C4-2B (cell line): ENCODE data around the gene KLHL33.

ENCODE experiments used
- H3K27ac ChIP-seq: fragments of 450-650 bp; 2 replicates; pipeline ENCODE4 v1.5.1; 2017
- ZFX ChIP-seq: fragments of 450-650 bp; IDR thresholded peaks from 2 replicates; pipeline ENCODE4 v1.6.1; 2017
- TF ChIP-seq, protein P1 (sequence below): fragments of 450-650 bp; conservative IDR thresholded peaks from 2 replicates; pipeline ENCODE4 v1.5.1; 2017; ENCODE audit warnings: mild to moderate bottlenecking

The KLHL33 gene

GRCh38 chr14:20435582-20436362 is at the start of gene KLHL33:
Gene KLHL33, minus strand, starts transcription at chr14:20436166. Its CDS starts 355 bp downstream, at chr14:20435811.
- no peak within 1 kb of the TSS for H3K27ac ChIP-seq
- TF ChIP-seq, protein P1, sequence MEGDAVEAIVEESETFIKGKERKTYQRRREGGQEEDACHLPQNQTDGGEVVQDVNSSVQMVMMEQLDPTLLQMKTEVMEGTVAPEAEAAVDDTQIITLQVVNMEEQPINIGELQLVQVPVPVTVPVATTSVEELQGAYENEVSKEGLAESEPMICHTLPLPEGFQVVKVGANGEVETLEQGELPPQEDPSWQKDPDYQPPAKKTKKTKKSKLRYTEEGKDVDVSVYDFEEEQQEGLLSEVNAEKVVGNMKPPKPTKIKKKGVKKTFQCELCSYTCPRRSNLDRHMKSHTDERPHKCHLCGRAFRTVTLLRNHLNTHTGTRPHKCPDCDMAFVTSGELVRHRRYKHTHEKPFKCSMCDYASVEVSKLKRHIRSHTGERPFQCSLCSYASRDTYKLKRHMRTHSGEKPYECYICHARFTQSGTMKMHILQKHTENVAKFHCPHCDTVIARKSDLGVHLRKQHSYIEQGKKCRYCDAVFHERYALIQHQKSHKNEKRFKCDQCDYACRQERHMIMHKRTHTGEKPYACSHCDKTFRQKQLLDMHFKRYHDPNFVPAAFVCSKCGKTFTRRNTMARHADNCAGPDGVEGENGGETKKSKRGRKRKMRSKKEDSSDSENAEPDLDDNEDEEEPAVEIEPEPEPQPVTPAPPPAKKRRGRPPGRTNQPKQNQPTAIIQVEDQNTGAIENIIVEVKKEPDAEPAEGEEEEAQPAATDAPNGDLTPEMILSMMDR: no peak
- TF ChIP-seq ZFX: no peak

DNA sequence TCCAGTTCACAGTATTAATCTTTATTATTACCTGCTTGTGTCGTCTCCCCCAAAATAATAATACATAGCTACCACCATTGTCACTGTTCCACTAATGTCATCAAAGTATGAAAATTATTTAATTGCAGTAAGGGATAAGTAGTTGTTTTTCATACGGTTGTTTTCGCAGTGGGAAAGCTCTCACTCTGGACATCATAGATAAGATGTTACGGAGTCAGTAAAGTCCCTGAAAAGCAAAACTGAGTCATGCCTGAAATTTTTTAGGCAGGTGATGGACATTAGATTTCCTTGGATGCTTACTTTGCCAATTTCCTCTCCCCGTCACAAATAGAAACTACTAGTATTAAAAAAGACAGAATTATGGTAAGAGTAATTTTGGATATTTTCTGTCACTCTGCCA is 46.4 kb upstream of the KLHL33 start:
- no peak overlapping the region for H3K27ac ChIP-seq
- TF ChIP-seq ZFX: no peak
- TF ChIP-seq, protein P1: no peak

DNA sequence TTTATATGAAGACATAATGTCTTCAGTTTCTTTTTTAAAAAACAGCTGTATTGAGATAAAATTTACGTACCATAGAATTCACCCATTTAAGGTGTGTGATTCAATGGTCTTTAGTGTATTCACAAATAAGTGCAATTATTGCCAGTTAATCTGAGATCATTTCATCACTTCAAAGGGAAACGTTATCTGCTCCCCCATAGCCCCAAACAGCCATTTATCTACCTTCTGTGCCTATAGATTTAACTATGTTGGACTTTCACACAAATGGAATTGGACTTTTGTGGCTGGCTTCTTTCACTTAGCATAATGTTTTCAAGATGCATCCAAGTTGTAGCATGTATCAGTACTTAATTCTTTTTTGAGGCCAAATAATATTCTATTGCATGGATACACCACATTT is 42.9 kb upstream of the KLHL33 start:
- TF ChIP-seq, protein P1: no peak
- no peak for TF ChIP-seq ZFX
- H3K27ac ChIP-seq: no peak overlapping the region

GRCh38 chr14:20477211-20477876 is 41.4 kb upstream of the KLHL33 start:
- TF ChIP-seq ZFX: no peak
- TF ChIP-seq, protein P1: no peak
- H3K27ac ChIP-seq: no peak overlapping the region

GRCh38 chr14:20476776-20477175 is 40.8 kb upstream of the KLHL33 start:
- no peak overlapping the region for H3K27ac ChIP-seq
- no peak for TF ChIP-seq ZFX
- TF ChIP-seq, protein P1: no peak

DNA sequence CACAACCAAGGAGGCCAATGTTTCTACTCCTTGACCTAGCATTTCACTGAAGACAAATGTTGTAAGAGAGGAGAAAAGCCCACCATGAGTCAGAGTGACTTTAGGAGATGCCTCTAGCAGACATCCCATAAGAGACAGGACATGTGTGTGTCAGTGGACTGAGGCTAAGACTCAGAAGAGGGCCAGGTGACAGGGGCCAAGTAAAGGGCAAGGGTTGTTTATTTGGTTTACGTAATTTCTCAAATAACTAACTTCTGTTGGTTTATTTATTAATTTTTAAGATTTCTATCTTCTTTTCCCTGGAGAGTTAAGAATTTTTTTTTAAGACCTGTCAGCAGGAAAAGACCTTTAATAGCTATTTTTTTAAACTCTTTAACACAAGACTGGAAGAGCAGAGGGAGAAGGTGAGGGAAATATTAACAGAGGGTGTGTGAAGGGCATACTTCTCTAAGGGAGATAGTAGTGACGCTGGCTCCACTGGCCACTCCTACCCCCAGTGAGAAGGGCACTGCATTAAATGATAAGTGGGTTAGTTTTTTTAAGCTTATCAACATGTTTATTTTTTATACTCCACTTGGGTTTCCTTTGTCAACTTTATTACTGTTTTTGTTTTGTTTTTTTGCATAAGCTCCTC is 36.7 kb upstream of the KLHL33 start:
- TF ChIP-seq ZFX: no peak
- TF ChIP-seq, protein P1: no peak
- no peak overlapping the region for H3K27ac ChIP-seq

DNA sequence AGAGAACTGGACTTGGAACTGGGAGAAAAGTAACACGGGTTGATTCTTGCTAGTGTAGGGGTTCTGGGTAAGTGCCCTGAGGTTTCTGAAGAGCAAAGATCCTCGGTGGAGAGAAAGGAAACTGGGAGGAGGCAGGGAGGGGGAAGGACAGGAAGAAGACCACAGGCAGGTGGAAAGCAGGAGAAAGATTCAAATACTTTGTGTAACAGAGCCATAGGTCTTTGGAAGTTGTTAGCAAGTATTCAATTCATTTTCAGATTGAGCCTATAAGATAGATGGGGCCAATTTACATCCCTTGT is 34.6 kb upstream of the KLHL33 start:
- H3K27ac ChIP-seq: peak overlapping the region; percentile 89
- TF ChIP-seq, protein P1: no peak
- TF ChIP-seq ZFX: no peak
